ENCODE measurements around the gene MLH1.
"Not testable (repeated sequence)": the region's sequence is repeated elsewhere in the genome, so short reads cannot be mapped to it uniquely, and the experiment has no call there.

Gene MLH1

GRCh38 chr3:37039161-37039846, 46.0 kb downstream of the MLH1 start:
- DNase-seq (ENCODE audit: low spot score), result no peak

- DNase-seq (ENCODE audit: low spot score), result no peak
Observed at GRCh38 chr3:37040231-37040630, 46.9 kb downstream of the MLH1 start.

- DNase-seq (ENCODE audit: low spot score), result no peak
Observed at GRCh38 chr3:37041546-37042195, 48.4 kb downstream of the MLH1 start.

DNA sequence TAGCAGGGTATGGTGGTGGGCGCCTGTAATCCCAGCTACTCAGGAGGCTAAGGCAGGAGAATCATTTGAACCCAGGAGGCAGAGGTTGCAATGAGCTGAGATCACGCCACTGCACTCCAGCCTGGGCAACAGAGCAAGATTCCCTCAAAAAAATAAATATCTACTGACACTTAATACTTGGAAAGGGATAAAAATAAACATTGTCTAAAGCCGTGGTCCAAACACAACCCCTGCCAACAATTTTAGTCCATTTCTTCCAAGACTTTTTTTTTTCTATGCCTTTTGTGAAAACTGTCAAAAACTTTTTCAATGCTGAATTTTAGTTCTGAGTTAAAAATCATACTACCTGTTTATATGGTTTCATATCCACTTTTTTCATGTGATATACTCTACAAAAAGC, 49.4 kb downstream of the MLH1 start:
- not testable (repeated sequence) for DNase-seq (ENCODE audit: low spot score)

- DNase-seq (ENCODE audit: low spot score), result no peak
Observed at GRCh38 chr3:37050282-37050681, 57.0 kb downstream of the MLH1 start.

DNA sequence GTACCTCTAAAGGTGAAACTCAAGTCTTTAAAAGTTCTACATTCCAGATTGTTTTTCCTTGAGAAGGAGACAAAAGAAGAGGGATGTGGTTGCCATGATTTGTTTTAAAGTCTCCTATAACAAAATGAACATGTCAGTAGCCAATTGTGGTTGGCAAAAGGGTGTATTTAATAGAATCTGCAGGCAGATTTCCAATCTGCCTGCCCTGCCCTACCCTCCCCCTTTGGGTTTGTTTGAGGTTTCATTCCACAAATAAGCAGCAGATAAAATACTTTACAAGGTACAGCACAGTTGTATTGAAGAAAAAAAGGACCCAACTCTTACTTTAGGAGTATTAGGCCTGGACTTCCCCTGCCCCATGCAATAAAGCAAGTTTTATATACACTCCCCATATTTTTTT, 59.5 kb downstream of the MLH1 start:
- DNase-seq (ENCODE audit: low spot score), result no peak

GRCh38 chr3:37053337-37053736, 60.0 kb downstream of the MLH1 start:
- DNase-seq (ENCODE audit: low spot score), result no peak

GRCh38 chr3:37053753-37054152, 60.4 kb downstream of the MLH1 start:
- DNase-seq (ENCODE audit: low spot score), result no peak

- peak; percentile 18 for DNase-seq (ENCODE audit: low spot score)
Observed at GRCh38 chr3:37054370-37054769, 61.1 kb downstream of the MLH1 start.

DNA sequence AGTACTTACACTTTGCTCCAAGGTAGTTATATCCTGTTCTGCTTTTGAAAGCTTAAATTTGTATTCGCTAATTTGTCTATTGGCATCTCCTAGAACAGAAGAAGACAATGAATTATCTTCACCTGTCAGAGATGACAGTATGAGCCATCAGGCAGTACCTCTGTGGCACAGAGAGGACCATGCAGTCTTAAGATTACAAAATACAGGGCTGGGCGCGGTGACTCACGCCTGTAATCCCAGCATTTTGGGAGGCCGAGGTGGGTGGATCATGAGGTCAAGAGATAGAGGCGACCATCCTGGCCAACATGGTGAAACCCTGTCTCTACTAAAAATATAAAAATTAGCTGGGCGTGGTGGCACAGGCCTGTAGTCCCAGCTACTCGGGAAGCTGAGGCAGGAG, 61.8 kb downstream of the MLH1 start:
- peak; percentile 37 for DNase-seq (ENCODE audit: low spot score)

DNA sequence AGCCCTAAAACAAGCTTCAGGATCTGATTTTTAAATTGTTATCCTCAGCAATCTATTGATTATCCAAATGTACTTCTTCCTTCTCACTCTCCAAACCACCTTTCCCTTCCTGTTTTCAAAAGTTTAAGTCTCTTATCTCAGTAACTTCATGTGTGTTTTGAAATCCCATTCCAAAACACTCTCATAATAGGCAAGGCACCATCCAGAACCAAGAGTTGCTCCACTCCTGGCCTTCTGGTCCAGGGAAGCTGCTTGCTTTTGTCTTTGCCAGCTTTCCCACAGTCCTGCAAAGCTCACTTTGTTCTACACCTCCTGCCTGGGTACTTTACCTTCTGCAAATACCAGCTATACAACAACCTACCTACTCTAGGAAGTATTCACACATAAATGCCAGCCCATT, 63.5 kb downstream of the MLH1 start:
- no peak for DNase-seq (ENCODE audit: low spot score)

- no peak for DNase-seq (ENCODE audit: low spot score)
Observed at GRCh38 chr3:37058117-37058516, 64.8 kb downstream of the MLH1 start.

DNA sequence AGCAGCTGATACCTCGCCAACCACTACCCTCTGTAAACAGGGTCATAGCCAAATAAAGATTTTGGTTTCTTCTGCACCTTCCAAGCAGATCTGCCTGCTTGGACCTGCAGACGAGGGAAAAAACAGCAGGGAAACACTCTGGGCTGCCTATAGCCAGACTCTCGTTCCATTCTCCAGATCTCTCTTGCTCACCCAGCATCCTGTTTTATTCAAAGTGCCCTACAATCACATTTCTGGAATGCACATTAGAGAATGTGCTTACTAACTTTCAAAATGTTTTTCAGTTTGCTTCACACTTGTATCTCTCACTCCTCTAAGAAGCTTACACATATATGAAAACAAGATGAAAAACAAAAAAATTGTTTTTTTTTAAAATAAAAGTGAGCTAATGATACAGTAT, 71.4 kb downstream of the MLH1 start:
- no peak for DNase-seq (ENCODE audit: low spot score)

GRCh38 chr3:37067577-37067976, 74.3 kb downstream of the MLH1 start:
- no peak for DNase-seq (ENCODE audit: low spot score)

DNA sequence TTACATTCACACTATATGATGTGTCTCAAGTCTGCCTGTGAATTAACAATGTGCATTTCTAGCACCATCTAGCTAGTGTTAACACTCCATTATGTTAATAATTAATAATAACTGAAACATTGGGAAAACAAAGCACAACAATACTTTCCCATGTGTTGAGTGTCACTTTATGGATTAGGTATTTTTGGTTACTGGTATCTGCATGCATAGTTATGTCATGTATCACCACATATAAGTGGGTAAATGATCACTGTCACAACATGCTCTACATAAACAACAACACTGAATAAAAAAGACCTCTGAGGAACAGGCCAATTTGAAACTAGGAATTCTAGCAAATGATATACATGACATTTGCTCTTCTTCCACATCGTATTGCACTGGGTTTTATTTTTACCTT, 74.7 kb downstream of the MLH1 start:
- no peak for DNase-seq (ENCODE audit: low spot score)

DNA sequence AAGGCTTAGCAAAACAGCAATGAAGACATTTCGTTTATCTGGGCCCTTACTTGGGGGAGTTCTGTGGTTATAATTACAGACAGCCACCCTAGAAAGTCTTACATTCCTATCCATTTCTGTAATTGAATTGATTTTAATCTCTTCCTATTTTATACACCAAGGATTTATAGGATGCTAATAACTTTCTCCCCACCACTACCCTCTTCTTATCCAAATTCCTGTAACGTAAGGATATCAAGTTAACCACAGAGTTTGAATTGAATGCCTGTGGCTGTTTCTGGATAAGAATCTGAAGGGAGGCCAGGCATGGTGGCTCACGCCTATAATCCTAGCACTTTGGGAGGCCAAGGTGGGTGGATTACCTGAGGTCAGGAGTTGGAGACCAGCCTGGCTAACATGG, 78.6 kb downstream of the MLH1 start:
- no peak for DNase-seq (ENCODE audit: low spot score)

GRCh38 chr3:37072892-37073291, 79.6 kb downstream of the MLH1 start:
- DNase-seq (ENCODE audit: low spot score), result no peak

DNA sequence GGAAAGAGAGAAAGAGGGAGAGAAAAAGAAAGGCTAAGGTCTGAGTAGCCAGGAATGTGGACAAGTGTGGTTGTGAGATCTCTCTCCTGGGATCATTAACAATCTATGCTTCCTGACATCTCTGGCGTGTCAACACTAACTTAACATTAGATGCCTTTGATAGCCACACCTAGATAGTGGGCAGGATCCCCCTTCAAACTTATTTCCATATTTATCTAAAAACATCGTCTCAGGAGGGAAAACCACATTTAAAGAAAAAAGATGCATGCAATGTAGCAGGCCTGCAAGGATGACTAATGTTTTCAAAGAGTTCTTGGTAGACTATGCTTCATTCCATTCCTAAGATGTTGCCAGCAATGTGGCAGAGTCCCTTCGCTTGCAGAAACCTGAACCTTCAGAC, 80.9 kb downstream of the MLH1 start:
- no peak for DNase-seq (ENCODE audit: low spot score)

- no peak for DNase-seq (ENCODE audit: low spot score)
Observed at GRCh38 chr3:37075955-37076354, 82.6 kb downstream of the MLH1 start.

DNA sequence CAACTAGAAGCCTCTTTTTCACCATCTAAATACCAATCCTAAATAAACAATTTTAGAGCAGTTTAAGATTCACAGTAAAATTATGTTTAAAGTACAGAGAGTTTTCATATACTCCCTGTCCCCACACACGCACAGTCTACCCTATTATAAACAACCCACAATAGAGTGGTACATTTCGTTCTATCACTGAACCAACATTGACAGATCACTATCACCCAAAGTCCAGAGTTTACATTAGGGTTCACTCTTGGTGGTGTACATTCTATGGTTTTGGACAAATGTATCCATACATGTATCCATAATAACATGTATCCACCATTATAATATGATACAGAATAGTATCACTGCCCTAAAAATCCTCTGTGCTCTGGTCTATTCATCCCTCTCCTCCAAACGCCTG, 89.0 kb downstream of the MLH1 start:
- DNase-seq (ENCODE audit: low spot score), result no peak

GRCh38 chr3:37086918-37087317, 93.6 kb downstream of the MLH1 start:
- no peak for DNase-seq (ENCODE audit: low spot score)

GRCh38 chr3:37087870-37088269, 94.6 kb downstream of the MLH1 start:
- no peak for DNase-seq (ENCODE audit: low spot score)

- no peak for DNase-seq (ENCODE audit: low spot score)
Observed at GRCh38 chr3:37092484-37092883, 99.2 kb downstream of the MLH1 start.

- DNase-seq (ENCODE audit: low spot score), result no peak
Observed at GRCh38 chr3:37093481-37093880, 100.2 kb downstream of the MLH1 start.
